Measurements from ENCODE around the gene TEX28.
A peak's percentile ranks its signal among the peaks of the same experiment; 100 is the strongest.

TEX28 gene

GRCh38 chrX:154317391-154317995 lies 22.6 kb upstream of the TEX28 start:
- Histone ChIP-seq H4K20me1 (peaks cover 0 to 8% (median 0%) of the 10 kb centered on the region in 11 experiments; a peak in 2 of 22 replicates), H3K27me3 (peaks cover 67 to 97% (median 89%) of the 10 kb centered on the region in 11 experiments), H3K4me2 (no peak overlapping the region; a peak in 1 of 22 replicates), H3K9me3 (replicated peaks in 1 of 11) (no peaks in the 10 kb centered on the region), H3K36me3 (no peaks in the 10 kb centered on the region), H3K27ac (no peak overlapping the region), H3K4me1 (peaks cover 11 to 32% (median 20%) of the 10 kb centered on the region in 10 experiments), H3K4me3 (no peak overlapping the region), H3K9ac (no peak overlapping the region)
- TF ChIP-seq Cebpa-rat (IDR thresholded peaks at IDR 0.05): no peak

- Histone ChIP-seq H3K4me3 (no peak overlapping the region), H3K27me3 (peaks cover 70 to 98% (median 90%) of the 10 kb centered on the region in 11 experiments), H3K4me2 (no peak overlapping the region), H3K27ac (no peak overlapping the region), H4K20me1 (peaks cover 0 to 11% (median 0%) of the 10 kb centered on the region in 11 experiments; a peak in 5 of 22 replicates), H3K9me3 (replicated peaks in 1 of 11) (no peaks in the 10 kb centered on the region), H3K36me3 (no peaks in the 10 kb centered on the region), H3K4me1 (peaks cover 8 to 47% (median 13%) of the 10 kb centered on the region in 10 experiments), H3K9ac (no peak overlapping the region)
- no peak for TF ChIP-seq Cebpa-rat (IDR thresholded peaks at IDR 0.05)
Observed at GRCh38 chrX:154315416-154315815, 20.5 kb upstream of the TEX28 start.

GRCh38 chrX:154313147-154313546 lies 18.2 kb upstream of the TEX28 start:
- H3K4me3 ChIP-seq: no peak overlapping the region
- H3K27ac ChIP-seq: no peak overlapping the region
- H3K9me3 ChIP-seq (replicated peaks in 1 of 11): no peaks in the 10 kb centered on the region
- peaks cover 0 to 58% (median 0%) of the 10 kb centered on the region in 10 experiments; a peak in 6 of 20 replicates for H3K4me1 ChIP-seq
- peaks cover 0 to 10% (median 0%) of the 10 kb centered on the region in 11 experiments; a peak in 5 of 22 replicates for H4K20me1 ChIP-seq
- H3K9ac ChIP-seq: no peak overlapping the region
- no peaks in the 10 kb centered on the region for H3K36me3 ChIP-seq
- no peak for TF ChIP-seq Cebpa-rat (IDR thresholded peaks at IDR 0.05)
- peak overlapping the region in 3 of 11 experiments; percentile 28 to 44 (median 35); a peak in 4 of 22 replicates for H3K4me2 ChIP-seq
- H3K27me3 ChIP-seq: peaks cover 67 to 100% (median 95%) of the 10 kb centered on the region in 11 experiments

- Histone ChIP-seq H3K9ac (no peak overlapping the region), H3K9me3 (replicated peaks in 1 of 11) (peaks cover 0 to 3% (median 0%) of the 10 kb centered on the region in 11 experiments; a peak in 1 of 22 replicates), H3K4me2 (no peak overlapping the region), H3K27ac (no peak overlapping the region), H3K4me1 (peaks cover 0 to 61% (median 0%) of the 10 kb centered on the region in 10 experiments; a peak in 6 of 20 replicates), H3K36me3 (no peaks in the 10 kb centered on the region), H4K20me1 (peaks cover 0 to 10% (median 0%) of the 10 kb centered on the region in 11 experiments; a peak in 5 of 22 replicates), H3K27me3 (peaks cover 70 to 100% (median 95%) of the 10 kb centered on the region in 11 experiments), H3K4me3 (no peak overlapping the region)
- TF ChIP-seq Cebpa-rat (IDR thresholded peaks at IDR 0.05): no peak
Observed at GRCh38 chrX:154312116-154312515, 17.2 kb upstream of the TEX28 start.

- no peaks in the 10 kb centered on the region for H3K36me3 ChIP-seq
- peaks cover 0 to 5% (median 0%) of the 10 kb centered on the region in 11 experiments; a peak in 1 of 22 replicates for H3K9me3 ChIP-seq (replicated peaks in 1 of 11)
- H4K20me1 ChIP-seq: peaks cover 0 to 13% (median 0%) of the 10 kb centered on the region in 11 experiments; a peak in 6 of 22 replicates
- no peak overlapping the region for H3K4me3 ChIP-seq
- no peak overlapping the region for H3K9ac ChIP-seq
- peak overlapping the region in 3 of 11 experiments; percentile 30 to 47 (median 42); a peak in 5 of 22 replicates for H3K4me2 ChIP-seq
- H3K27ac ChIP-seq: peak overlapping the region in 2 of 11 experiments; percentile 17 to 44; a peak in 2 of 22 replicates
- peaks cover 0 to 64% (median 2%) of the 10 kb centered on the region in 10 experiments; a peak in 9 of 20 replicates for H3K4me1 ChIP-seq
- no peak for TF ChIP-seq Cebpa-rat (IDR thresholded peaks at IDR 0.05)
- H3K27me3 ChIP-seq: peaks cover 72 to 100% (median 99%) of the 10 kb centered on the region in 11 experiments
Observed at GRCh38 chrX:154310616-154311536, 16.0 kb upstream of the TEX28 start.

GRCh38 chrX:154309041-154309775 lies 14.3 kb upstream of the TEX28 start:
- Histone ChIP-seq H3K4me3 (no peak overlapping the region), H3K27ac (no peak overlapping the region; a peak in 1 of 22 replicates), H3K36me3 (no peaks in the 10 kb centered on the region), H3K4me1 (peaks cover 4 to 70% (median 13%) of the 10 kb centered on the region in 10 experiments; a peak in 12 of 20 replicates), H3K9ac (no peak overlapping the region), H3K4me2 (peak overlapping the region in 2 of 11 experiments; percentile 19 to 47; a peak in 2 of 22 replicates), H3K9me3 (replicated peaks in 1 of 11) (peaks cover 0 to 5% (median 0%) of the 10 kb centered on the region in 11 experiments; a peak in 1 of 22 replicates), H4K20me1 (peaks cover 0 to 16% (median 0%) of the 10 kb centered on the region in 11 experiments; a peak in 6 of 22 replicates), H3K27me3 (peaks cover 73 to 100% (median 99%) of the 10 kb centered on the region in 11 experiments)
- no peak for TF ChIP-seq Cebpa-rat (IDR thresholded peaks at IDR 0.05)

GRCh38 chrX:154308108-154308946 lies 13.4 kb upstream of the TEX28 start:
- H3K36me3 ChIP-seq: no peaks in the 10 kb centered on the region
- H3K4me2 ChIP-seq: peak overlapping the region in 3 of 11 experiments; percentile 7 to 47 (median 19); a peak in 4 of 22 replicates
- no peak overlapping the region for H3K27ac ChIP-seq
- H3K4me1 ChIP-seq: peaks cover 4 to 62% (median 13%) of the 10 kb centered on the region in 10 experiments; a peak in 12 of 20 replicates
- H3K27me3 ChIP-seq: peaks cover 73 to 100% (median 99%) of the 10 kb centered on the region in 11 experiments
- H3K4me3 ChIP-seq: no peak overlapping the region
- no peak for TF ChIP-seq Cebpa-rat (IDR thresholded peaks at IDR 0.05)
- H3K9ac ChIP-seq: no peak overlapping the region
- peaks cover 0 to 16% (median 0%) of the 10 kb centered on the region in 11 experiments; a peak in 6 of 22 replicates for H4K20me1 ChIP-seq
- H3K9me3 ChIP-seq (replicated peaks in 1 of 11): peaks cover 0 to 5% (median 0%) of the 10 kb centered on the region in 11 experiments; a peak in 1 of 22 replicates

All from BLaER1 treated with 17β-estradiol and CSF1 and Interleukin-3, amounts not matched to agents 10 nM and 100 nM (cell line).